GM12875 (cell line): ENCODE results near the gene PARP15.
"Not testable (repeated sequence)": the region's sequence is repeated elsewhere in the genome, so short reads cannot be mapped to it uniquely, and the experiment has no call there.

Source experiments
- H3K4me3 ChIP-seq: one replicate; pipeline ENCODE4 v1.5.1; 2011; ENCODE audit warnings: low read depth, low read length, control low read depth
- TF ChIP-seq, protein P1 (sequence below): IDR thresholded peaks from 2 replicates; pipeline ENCODE4 v1.5.1; 2011; ENCODE audit warnings: low read depth, mild to moderate bottlenecking, control low read depth, inconsistent platforms, low read length, moderate library complexity, borderline replicate concordance; ENCODE audit not compliant: insufficient read depth

Gene PARP15

DNA sequence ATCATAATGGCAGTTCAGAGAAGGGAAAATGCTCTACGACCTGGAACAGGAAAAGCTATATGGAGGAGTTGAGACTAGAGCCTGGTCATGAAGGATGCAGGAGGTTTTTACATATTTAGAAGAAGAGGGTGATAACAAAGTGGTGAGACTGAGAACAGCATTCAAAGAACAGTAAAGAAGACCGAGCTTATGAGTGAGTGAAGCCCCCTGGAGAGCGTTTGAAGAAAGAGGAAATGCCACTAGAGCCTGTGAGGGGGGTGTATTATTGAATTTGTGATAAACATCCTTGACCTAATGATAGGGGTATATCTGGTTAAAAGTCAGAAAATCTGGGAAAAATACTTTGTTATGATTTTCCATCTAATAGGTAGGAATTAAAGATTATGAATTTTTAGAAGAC is 17.5 kb upstream of the PARP15 start:
- H3K4me3 ChIP-seq, result no peak overlapping the region

DNA sequence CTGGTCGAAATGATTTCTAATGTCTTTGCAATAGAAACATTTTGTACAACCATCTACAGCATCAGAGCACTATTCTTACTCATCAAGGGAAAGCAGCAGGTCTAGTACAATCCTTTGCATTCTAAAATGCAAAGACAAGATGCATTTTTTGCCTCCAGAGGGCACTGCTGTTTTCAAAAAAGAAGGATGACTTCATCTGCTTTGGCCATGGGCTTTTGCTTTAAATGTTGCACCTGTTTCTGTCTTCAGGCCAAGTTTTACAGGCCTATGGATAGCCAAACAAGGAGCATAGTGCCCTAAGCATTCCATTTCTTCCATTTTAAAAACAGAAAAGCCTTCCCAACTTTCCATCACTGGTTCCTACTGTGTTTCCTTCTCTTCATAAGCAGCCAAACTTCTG is 16.8 kb upstream of the PARP15 start:
- H3K4me3 ChIP-seq, result no peak overlapping the region
- TF ChIP-seq, protein P1, sequence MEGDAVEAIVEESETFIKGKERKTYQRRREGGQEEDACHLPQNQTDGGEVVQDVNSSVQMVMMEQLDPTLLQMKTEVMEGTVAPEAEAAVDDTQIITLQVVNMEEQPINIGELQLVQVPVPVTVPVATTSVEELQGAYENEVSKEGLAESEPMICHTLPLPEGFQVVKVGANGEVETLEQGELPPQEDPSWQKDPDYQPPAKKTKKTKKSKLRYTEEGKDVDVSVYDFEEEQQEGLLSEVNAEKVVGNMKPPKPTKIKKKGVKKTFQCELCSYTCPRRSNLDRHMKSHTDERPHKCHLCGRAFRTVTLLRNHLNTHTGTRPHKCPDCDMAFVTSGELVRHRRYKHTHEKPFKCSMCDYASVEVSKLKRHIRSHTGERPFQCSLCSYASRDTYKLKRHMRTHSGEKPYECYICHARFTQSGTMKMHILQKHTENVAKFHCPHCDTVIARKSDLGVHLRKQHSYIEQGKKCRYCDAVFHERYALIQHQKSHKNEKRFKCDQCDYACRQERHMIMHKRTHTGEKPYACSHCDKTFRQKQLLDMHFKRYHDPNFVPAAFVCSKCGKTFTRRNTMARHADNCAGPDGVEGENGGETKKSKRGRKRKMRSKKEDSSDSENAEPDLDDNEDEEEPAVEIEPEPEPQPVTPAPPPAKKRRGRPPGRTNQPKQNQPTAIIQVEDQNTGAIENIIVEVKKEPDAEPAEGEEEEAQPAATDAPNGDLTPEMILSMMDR, result peak; percentile 45

More for the DNA sequence above, 17.5 kb upstream of the PARP15 start:
- TF ChIP-seq, protein P1, result no peak

DNA sequence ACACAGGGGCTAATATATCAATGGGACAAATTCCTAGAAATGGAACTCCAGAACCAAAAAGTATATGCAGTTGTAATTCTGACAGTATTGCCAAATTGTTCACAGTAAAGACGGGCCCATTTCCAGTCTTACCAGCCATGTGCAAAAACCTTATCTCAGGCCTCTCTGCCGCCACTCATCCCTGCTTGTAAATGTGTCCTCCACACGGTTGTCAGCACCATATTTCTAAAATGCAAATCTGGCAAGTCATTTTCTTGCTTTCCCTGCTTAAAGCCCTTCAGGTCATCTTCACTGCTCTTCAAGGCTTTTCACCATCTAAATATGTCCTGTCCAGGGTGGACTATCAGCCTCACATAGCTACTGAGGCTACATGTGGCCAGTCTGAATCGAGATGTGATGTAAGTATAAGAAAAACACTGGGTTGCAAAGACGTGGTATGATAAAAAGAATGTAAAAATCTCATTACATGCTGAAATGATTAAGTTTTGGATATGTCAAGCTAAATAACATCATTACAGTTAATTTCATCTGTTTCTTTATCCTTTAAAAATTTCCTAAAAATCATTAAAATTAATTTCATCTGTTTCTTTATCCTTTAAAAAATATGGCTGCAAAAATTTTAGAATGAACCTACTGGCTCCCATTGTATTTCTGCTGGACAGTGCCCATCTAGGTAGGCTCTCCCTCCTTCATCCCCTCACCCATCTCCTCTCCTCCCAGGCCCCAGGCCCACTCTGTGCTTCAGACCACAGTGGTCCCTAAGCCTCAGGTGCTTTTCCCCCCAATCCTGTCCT is 14.3 kb upstream of the PARP15 start:
- TF ChIP-seq, protein P1, result no peak
- peak overlapping the region; percentile 82 for H3K4me3 ChIP-seq

DNA sequence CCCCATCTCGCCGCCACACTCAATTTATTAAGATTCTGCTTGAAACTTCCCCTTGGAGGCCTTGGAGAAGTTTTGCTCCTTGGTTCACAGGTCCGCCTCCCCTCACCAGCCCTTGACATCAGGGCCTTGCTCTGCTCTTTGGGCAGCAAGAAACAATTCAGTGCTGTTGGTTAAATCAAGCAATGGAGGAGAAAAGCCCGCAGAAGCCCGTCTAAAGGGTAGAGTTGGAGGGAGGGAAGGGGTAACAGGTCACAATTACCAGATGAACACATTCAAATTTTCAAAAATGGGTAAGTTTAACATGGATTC is 13.8 kb upstream of the PARP15 start:
- peak overlapping the region; percentile 82 for H3K4me3 ChIP-seq
- TF ChIP-seq, protein P1, result no peak

DNA sequence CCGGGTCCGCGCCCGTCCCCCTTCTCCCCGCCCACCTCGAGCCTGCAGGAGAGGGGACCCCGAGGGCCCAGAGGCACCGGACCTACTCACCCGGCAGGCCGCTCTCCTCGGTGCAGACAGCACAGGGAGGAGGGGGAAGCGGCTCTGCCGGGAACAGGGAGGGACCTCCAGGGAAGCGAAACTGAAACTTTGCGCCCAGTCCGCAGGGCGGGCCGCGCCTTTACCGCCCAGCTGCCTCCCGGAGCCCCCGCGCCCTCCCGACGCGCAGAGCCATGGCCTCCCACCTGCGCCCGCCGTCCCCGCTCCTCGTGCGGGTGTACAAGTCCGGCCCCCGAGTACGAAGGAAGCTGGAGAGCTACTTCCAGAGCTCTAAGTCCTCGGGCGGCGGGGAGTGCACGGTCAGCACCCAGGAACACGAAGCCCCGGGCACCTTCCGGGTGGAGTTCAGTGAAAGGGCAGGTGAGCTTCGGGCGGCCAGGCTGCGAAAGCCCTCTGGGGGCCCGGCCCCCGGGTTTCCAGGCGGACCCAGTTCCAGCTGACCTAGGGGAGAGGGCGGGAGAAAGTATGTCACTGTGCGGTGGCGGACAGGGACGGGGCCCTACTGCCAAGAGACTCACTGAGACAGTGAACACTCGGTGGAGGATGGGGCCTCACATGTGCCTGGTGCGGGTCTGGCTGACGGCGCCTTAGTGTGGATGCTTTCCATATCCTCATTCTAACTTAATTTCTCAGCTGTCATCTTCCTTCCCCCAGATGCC is 13.1 kb upstream of the PARP15 start, which contains the start of the genes DTX3L and PARP9:
Gene DTX3L, plus strand, starts transcription at position 184 of the 758 bp plus-strand sequence. Its CDS starts 89 bp downstream, at position 273.
Gene PARP9, minus strand, starts transcription at position 146 of the 758 bp plus-strand sequence. CDS start 4,680 bp downstream, outside the sequence.
- peak within 1 kb of the TSS; percentile 82 for H3K4me3 ChIP-seq
- TF ChIP-seq, protein P1, result no peak

DNA sequence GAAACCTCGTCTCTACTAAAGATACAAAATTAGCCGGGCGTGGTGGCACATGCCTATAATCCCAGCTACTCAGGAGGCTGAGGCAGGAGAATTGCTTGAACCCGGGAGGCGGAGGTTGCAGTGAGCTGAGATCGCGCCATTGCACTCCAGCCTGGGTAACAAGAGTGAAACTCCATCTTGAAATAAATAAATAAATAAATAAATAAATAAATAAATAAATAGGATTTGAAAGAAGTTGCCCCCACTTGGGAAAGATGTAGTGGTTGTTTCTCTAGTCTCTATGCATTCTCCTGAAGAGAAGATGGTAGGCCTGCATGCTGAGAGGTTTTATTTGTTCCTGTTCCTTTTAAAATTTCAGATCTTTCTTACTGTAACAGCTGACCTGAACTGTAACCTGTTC is 9.3 kb upstream of the PARP15 start:
- H3K4me3 ChIP-seq, result not testable (repeated sequence)

DNA sequence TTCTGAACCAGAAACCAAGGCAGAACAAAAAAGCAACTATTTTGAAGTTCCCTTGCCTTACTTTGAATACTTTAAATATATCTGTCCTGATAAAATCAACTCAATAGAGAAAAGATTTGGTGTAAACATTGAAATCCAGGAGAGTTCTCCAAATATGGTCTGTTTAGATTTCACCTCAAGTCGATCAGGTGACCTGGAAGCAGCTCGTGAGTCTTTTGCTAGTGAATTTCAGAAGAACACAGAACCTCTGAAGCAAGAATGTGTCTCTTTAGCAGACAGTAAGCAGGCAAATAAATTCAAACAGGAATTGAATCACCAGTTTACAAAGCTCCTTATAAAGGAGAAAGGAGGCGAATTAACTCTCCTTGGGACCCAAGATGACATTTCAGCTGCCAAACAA is 8.7 kb upstream of the PARP15 start:
- TF ChIP-seq, protein P1, result no peak
- no peak overlapping the region for H3K4me3 ChIP-seq
